HG03135 (cell line): Measurements from ENCODE around the gene TK1.

ENCODE experiments used
- ATAC-seq: cut with Tn5 transposase; IDR thresholded peaks from one replicate; pipeline ENCODE4 v1.9.1; 2021; ENCODE audit warnings: mild to moderate bottlenecking, moderate library complexity; ENCODE audit not compliant: unreplicated experiment

Gene TK1

DNA sequence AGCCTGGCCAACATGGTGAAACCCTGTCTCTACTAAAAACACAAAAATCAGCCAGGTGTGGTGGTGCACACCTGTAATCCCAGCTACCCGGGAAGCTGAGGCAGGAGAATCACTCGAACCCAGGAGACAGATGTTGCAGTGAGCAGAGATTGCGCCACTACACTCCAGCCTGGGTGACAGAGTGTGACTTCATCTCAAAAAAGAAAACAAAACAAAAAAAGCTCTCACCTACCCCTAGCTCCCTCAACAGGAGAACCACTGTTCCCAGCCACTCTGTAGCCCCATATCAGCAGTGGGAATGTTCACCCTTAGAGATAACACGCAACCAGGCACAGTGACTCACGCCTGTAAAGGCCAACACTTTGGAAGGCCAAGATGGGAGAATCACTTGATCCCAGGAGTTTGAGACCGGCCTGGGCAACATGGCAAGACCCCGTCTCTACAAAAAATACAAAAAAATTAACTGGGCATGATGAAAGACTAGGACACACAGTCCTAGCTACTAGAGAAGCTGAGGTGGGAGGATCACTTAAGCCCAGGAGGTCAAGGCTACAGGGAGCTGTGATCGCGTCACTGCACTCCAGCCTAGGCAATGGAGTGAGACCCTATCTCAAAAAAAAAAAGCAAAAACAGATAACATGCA lies 50.9 kb downstream of the TK1 start:
- ATAC-seq: no peak

- no peak for ATAC-seq
Observed at GRCh38 chr17:78134899-78135385, 51.9 kb downstream of the TK1 start.

DNA sequence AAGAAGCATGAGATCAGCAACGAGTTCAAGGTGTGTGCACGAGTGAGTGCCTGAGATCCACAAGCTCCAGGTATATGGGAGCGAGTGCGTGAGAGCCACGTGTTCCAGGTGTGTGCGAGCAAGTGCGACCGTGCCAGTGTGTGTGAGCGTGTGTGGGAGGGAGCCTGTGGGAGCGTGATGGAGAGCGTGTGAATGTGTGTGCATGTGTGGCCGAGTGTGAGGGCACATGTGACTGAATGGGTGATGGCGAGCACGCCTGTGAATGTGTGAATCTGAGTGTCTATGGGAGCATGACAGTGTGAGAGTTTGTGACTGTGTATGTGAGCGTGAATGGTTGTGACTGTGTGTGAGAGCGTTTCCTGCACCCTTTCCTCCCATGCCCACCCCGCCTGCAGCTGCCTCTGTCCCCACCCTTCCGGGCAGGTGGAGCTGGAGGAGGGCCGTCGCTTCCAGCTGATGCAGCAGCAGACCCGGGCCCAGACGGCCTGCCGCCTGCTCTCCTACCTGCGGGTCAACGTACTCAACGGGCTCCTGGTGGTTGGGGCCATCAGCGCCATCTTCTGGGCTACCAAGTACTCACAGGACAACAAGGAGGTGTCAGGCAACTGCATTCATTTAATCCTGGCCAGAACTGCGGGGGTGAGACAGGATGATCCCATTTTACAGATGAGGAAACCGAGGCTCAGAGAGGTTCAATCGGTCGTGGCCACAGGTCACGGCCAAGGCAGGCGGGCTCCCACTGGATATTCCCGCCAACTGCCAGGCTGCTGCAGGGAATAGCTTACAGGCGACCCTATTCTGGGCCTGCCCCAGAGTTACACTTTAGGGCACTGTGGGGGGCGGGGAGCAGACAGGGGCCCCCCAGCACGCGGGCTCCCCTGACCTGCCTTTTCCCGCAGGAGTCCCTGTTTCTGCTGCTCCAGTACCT lies 52.6 kb downstream of the TK1 start:
- no peak for ATAC-seq

- no peak for ATAC-seq
Observed at GRCh38 chr17:78133179-78133951, 53.5 kb downstream of the TK1 start.

DNA sequence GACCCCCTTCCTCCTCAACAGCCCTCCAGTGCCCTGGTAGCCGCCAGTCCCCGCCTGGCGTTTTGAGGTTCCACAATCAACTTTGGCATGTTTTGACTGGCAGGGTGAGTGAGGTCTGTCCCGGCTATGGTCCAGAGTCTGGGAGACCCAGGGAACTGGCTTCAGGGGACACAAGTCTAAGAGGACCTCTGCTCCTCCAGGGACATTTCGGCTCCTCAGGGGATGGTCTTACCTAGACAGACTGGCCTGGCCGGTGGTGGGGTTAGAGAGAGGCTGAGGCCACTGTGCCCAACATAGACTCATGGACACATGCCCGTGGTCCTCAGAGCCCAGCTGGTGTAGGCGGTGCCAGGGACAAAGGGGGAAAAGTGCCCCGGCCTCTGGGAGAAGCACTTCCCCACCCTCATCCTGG lies 54.1 kb downstream of the TK1 start:
- no peak for ATAC-seq

DNA sequence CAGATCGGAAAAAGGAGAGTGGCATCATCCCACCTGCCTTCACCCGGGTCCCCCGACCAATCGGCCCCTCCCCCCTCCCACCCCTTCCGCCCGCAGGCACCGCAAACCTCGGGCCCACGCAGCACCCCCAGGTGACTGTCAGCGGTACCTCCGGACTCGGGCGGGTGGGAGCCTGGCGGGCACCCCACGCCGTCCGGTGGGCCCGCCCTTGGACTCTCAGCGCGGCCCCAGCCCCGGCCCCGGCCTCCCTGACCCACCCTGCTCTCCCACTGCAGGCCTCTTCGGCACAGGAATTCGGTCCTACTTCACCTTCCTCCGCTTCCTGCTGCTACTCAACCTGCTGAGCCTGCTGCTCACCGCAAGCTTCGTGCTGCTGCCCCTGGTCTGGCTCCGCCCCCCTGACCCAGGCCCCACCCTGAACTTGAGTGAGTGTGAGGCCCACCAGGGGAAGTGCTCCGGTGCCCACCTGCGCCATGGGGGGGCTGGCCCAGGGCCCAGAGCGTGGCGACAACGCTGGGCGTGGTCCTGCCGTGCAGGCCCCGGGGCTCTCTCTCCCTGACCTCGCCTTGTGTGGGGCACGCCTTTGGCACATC lies 54.7 kb downstream of the TK1 start:
- no peak for ATAC-seq

DNA sequence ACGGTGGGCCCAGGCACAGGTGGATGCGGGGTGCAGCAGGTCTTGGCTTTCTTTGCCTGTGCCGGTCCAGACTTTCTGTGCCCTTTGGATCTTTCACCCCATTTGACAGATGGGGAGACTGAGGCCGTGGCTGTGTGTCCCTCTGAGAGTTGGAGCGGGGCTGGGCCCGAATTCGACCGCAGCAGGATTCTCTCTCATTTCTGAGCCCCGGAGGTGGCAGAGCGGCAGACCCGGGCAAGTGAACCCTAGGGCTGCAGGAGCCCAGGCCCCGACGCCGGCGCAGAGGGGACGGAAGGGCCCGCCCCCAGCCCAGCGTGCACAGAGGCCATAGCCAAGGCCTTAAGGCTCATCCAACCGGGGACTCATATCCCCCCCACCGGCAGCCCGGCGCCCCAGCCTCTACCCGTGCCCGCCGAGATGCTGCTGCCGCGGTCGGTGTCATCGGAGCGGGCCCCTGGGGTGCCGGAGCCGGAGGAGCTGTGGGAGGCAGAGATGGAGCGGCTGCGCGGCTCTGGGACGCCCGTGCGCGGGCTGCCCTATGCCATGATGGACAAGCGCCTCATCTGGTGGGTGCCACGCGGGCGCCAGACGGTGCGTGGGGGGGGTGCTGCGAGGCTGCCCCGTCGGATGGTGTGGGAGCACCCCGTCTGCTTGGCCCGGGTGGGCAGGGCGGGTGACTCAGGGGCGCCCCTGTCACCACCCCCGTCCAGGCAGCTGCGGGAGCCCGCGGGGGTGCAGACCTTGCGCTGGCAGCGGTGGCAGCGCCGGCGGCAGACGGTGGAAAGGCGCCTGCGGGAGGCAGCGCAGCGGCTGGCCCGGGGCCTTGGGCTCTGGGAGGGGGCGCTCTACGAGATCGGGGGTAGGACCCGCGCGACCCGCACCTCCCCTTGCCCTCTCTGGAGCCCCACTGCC lies 55.4 kb downstream of the TK1 start:
- no peak for ATAC-seq

- ATAC-seq: peak; percentile 31
Observed at GRCh38 chr17:78130437-78131101, 56.3 kb downstream of the TK1 start, which contains the start of gene TMC8. TSS of gene TMC8 (plus strand) at chr17:78130771. CDS start at chr17:78131589, 818 bp downstream.

DNA sequence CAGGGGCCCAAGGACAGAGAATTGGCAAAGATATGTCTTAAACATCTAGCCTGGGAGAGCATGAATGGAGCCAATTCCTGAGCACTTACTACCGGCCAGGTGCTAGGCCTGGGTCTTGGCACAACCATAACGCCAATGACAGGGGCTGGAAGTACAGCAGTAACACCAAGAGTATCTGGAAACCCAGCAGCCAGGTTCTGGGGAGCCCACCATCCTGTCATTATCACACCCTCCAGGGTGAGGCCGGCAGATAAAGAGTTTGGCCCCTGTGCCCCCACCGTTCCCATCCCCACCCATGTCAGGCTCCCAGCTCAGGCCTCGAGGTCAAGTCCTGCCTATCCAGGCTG lies 56.8 kb downstream of the TK1 start:
- ATAC-seq: no peak

DNA sequence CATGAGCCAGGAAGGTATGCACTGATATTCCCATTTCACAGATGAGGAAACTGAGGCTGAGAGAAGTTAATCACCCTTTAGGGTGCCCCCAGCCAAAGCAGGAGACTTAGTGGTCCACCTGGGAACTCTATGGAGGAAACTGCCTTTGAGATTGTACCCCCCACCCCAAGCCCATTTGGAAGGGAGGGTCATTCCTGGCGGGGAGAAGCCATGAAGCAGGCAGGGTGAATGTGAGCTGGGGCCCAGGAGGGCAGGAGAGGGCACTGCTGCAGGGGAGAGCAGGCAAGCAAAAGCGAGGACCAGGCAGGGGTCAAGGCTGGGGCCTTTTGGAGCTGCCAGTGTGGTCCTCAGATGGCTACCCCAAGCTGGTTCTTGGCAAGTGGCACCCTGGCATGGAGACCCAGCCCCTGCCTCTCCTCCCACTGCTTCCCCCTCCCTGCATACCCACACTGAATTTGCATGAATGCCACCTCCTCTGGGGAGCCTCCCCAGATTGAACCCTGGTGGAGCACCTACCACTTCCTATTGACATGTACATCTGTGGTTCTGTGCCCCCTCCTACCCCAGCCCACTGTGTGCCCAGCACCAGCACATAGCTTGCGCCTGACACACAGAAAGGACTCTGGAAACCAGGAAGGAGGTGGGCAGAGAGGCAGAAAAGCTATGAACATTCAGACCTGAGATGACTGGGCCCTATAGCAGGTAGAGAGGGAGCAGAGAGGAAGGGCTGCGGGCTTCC lies 57.3 kb downstream of the TK1 start:
- no peak for ATAC-seq

DNA sequence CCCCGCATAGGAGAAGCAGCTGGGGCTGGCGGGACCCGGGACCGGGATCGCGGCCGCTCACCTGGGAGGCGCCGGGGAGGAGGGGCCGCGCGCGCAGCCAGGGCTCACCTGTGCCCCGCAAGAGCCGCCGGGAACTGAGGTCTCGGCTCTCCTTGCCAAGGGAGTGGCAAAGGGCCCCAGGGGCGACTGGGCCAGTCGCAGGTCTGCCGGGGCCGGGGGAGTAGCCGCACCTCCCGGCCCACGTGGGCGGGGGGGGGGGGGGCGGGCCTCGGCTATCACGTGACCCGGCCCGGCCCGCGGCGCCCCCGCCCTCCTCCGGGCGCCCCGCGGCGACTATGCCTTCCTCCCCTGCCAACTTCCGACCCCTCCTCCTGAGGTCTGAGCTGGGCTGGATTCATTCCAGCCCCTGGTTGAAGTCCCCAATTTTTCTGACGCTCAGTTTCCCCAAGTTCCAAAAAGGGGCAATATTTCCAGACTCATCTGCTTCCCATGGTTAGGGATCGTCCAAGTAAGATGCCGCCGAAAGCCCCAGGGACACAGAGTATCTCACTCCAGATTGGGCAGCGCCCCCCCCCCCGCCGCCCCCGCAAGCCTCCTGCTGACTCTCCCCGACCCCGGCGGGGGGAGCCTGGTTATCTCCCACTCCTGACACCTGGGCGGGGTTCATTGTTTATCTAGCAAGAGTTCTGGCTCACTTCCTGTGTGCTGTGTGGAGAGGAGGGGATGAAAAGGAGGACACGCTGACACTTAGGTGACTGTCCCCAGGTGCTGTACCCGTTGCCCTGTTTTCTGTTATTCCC lies 58.1 kb downstream of the TK1 start, which contains the start of gene TMC6:
Gene TMC6, minus strand, starts transcription at position 205 of the 800 bp plus-strand sequence. CDS start 1,923 bp downstream, outside the sequence.
- ATAC-seq: no peak

DNA sequence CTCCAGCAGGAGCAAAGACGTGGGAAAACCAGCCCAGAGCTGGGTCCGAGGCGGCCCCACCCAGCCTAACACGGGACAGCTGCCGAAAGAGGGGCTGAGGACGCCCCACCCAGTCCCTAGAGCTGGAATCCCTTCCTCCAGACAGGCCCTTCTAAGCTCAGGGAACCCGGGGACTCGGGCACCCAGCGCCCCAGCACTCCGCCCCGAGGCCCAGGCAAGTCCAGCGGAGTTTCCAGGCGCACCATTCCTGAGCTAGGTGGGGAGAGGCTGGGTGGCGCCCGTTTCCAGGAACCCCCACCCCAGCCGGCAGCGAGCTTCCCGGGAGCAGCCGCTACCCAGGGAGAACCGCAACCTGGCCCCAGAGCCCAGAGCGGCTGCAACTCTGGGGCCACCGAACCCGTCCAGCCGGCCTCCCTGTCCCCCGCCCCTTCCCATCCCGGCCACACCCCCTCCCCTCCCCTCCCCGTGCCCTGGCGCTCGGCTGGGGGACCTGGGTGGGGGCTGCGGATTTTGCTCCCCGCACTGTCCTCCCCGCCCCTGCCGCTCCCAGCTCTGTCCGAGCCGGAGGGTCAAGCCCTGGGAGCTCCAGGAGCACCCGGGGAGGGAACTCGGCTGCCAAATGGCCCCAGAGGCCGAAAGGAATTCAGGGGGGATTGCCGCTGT lies 58.8 kb downstream of the TK1 start:
- no peak for ATAC-seq

- ATAC-seq: no peak
Observed at GRCh38 chr17:78127239-78127887, 59.5 kb downstream of the TK1 start.

DNA sequence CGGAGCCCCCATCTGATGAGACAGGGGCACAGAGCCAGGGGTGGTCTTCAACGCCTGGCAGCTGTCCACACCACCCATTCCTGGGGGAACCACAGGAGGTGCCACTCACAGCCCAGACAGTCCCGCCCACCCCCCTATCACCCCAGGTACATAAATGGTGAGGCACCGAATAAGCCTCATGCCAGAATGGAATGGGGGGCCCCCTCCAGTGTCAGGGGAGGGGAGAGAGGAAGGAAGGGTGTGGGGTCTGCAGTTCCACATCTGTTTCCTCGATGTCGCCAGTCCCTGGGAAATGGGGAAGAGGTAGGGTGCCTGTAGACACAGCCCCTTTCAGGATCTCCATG lies 60.0 kb downstream of the TK1 start:
- ATAC-seq: no peak

- no peak for ATAC-seq
Observed at GRCh38 chr17:78125976-78126894, 60.6 kb downstream of the TK1 start.
